IMR-90 (cell line): ENCODE data around the gene SH3BGRL. TPM values are rescaled to one million over a fixed set of nuclear protein-coding genes. Genes with fewer than 3 reads are reported as not detected.
A peak's percentile ranks its signal among the peaks of the same experiment; 100 is the strongest.

Source experiments
- ATAC-seq: fragments of 200-7000 bp; cut with Tn5 transposase; 2 replicates; pipeline ENCODE4 v1.9.1; 2020; ENCODE audit warnings: low read depth, mild to moderate bottlenecking, moderate library complexity
- BruUV-seq: library from RNA; stranded (reverse); fragments of 400-500 nt; replicated peaks from 2 replicates; lab custom pipeline; 2021; lab: Mats Ljungman, UMichigan
- CTCF ChIA-PET: fragments of 300-600 bp; formaldehyde crosslinking; extraction: SDS; loops from one replicate; lab custom pipeline; 2021; ENCODE audit warnings: antibody characterized with exemption; lab: Yijun Ruan, JAX
- POLR2A ChIA-PET: fragments of 300-600 bp; sonication (Branson Sonifier 250); formaldehyde crosslinking; loops from one replicate; lab custom pipeline; 2022; ENCODE audit warnings: antibody characterized with exemption; ENCODE audit not compliant: unreplicated experiment; lab: Charles Lee
- DNase-seq: peaks from one replicate; pipeline ENCODE4 v3.0.0; 2013
- H2AFZ ChIP-seq: replicated peaks from 2 replicates; pipeline ENCODE3; 2013; ENCODE audit warnings: low read length, mild to moderate bottlenecking; ENCODE audit not compliant: poor library complexity
- H2AK5ac ChIP-seq: 2 replicates; pipeline ENCODE4 v1.6.1; 2013; ENCODE audit warnings: low read depth, low read length, inconsistent platforms
- H2AK9ac ChIP-seq: replicated peaks from 2 replicates; pipeline ENCODE3; 2013; ENCODE audit warnings: mild to moderate bottlenecking, low read depth, low read length, moderate library complexity; ENCODE audit not compliant: poor library complexity
- H2BK120ac ChIP-seq: 2 replicates; pipeline ENCODE4 v1.6.1; 2013; ENCODE audit warnings: low read depth, low read length, inconsistent platforms
- H2BK15ac ChIP-seq: 3 replicates; pipeline ENCODE4 v1.6.1; 2013; ENCODE audit warnings: low read depth, low read length, inconsistent platforms
- H2BK20ac ChIP-seq: 2 replicates; pipeline ENCODE4 v1.6.1; 2013; ENCODE audit warnings: low read depth, mild to moderate bottlenecking, inconsistent platforms, low read length, moderate library complexity
- H2BK5ac ChIP-seq: 2 replicates; pipeline ENCODE4 v1.6.1; 2013; ENCODE audit warnings: mild to moderate bottlenecking, low read depth, low read length, inconsistent platforms; ENCODE audit not compliant: poor library complexity, severe bottlenecking
- H3K14ac ChIP-seq: replicated peaks from 2 replicates; pipeline ENCODE4 v1.6.1; 2013; ENCODE audit warnings: low read depth, low read length, inconsistent platforms
- H3K18ac ChIP-seq: 2 replicates; pipeline ENCODE4 v1.6.1; 2013; ENCODE audit warnings: low read depth, low read length, control low read depth
- H3K23ac ChIP-seq: 2 replicates; pipeline ENCODE4 v1.6.1; 2013; ENCODE audit warnings: low read depth, low read length, inconsistent platforms
- H3K27ac ChIP-seq: 2 replicates; pipeline ENCODE4 v1.5.1; 2013; ENCODE audit warnings: mild to moderate bottlenecking, control low read depth, low read length; ENCODE audit not compliant: insufficient read depth
- H3K27me3 ChIP-seq: 2 replicates; pipeline ENCODE4 v1.6.1; 2013; ENCODE audit warnings: low read length; ENCODE audit not compliant: control insufficient read depth, insufficient read depth
- H3K36me3 ChIP-seq: 2 replicates; pipeline ENCODE4 v1.6.1; 2013; ENCODE audit warnings: low read length, mixed read lengths; ENCODE audit not compliant: control insufficient read depth, insufficient read depth
- H3K4ac ChIP-seq: 2 replicates; pipeline ENCODE4 v1.6.1; 2013; ENCODE audit warnings: low read depth, low read length, inconsistent platforms
- H3K4me1 ChIP-seq: 2 replicates; pipeline ENCODE4 v1.6.1; 2013; ENCODE audit warnings: low read length, mixed read lengths; ENCODE audit not compliant: control insufficient read depth, insufficient read depth
- H3K4me2 ChIP-seq: 2 replicates; pipeline ENCODE4 v1.6.1; 2013; ENCODE audit warnings: low read depth, mild to moderate bottlenecking, control low read depth, low read length, moderate library complexity
- H3K4me3 ChIP-seq: 2 replicates; pipeline ENCODE4 v1.5.1; 2013; ENCODE audit warnings: low read depth, mild to moderate bottlenecking, control low read depth, low read length, moderate library complexity; ENCODE audit not compliant: insufficient read depth
- H3K56ac ChIP-seq: 2 replicates; pipeline ENCODE4 v1.6.1; 2013; ENCODE audit warnings: low read length, inconsistent platforms; ENCODE audit not compliant: insufficient read depth; ENCODE audit errors: extremely low read depth
- H3K79me1 ChIP-seq, 2 experiments: 2 replicates each; pipeline ENCODE4 v1.6.1; 2013; ENCODE audit warnings: low read length in 2 of 2, inconsistent platforms in 1 of 2, low read depth in 1 of 2
- H3K9ac ChIP-seq: 2 replicates; pipeline ENCODE4 v1.6.1; 2013; ENCODE audit warnings: low read depth, low read length, control low read depth
- H3K9me1 ChIP-seq: 2 replicates; pipeline ENCODE4 v1.6.1; 2013; ENCODE audit warnings: low read length, inconsistent platforms; ENCODE audit not compliant: insufficient read depth
- H3K9me3 ChIP-seq: 2 replicates; pipeline ENCODE4 v1.6.1; 2013; ENCODE audit warnings: low read length; ENCODE audit not compliant: control insufficient read depth, insufficient read depth
- H4K20me1 ChIP-seq: 2 replicates; pipeline ENCODE4 v1.6.1; 2013; ENCODE audit warnings: low read length, inconsistent platforms; ENCODE audit not compliant: insufficient read depth
- H4K5ac ChIP-seq: 2 replicates; pipeline ENCODE4 v1.6.1; 2013; ENCODE audit warnings: mild to moderate bottlenecking, low read depth, low read length, control low read depth
- H4K8ac ChIP-seq, 2 experiments: 2 replicates each; pipeline ENCODE4 v1.6.1; 2013; ENCODE audit warnings: low read depth in 2 of 2, low read length in 2 of 2, control low read depth in 1 of 2, inconsistent platforms in 1 of 2
- H4K91ac ChIP-seq: 2 replicates; pipeline ENCODE4 v1.6.1; 2013; ENCODE audit warnings: low read depth, low read length, inconsistent platforms; ENCODE audit not compliant: insufficient read depth
- BHLHE40 ChIP-seq: fragments of 150-350 bp; IDR thresholded peaks from 2 replicates; pipeline ENCODE4 v1.6.1; 2016; ENCODE audit warnings: mild to moderate bottlenecking, low read depth, low read length
- WGBS, 2 experiments: methylation state at CpG; one replicate each; pipeline versions ENCODE4 v1.1.5 to v1.1.7; 2013; ENCODE audit warnings: missing lambda C conversion rate in 2 of 2; ENCODE audit not compliant: insufficient read length in 1 of 2; ENCODE audit errors: extremely low coverage in 2 of 2; 5-methylcytosine and 5-hydroxymethylcytosine counted together
- dilution Hi-C: fragments of 300-500 bp; cut with HindIII; formaldehyde crosslinking; loops from one replicate; pipeline ENCODE4 v1.14.3; 2018; ENCODE audit warnings: low sequenced_read_pairs; ENCODE audit not compliant: unreplicated experiment
- in situ Hi-C: fragments of 300-500 bp; cut with MboI; formaldehyde crosslinking; loops from 3 replicates; pipeline ENCODE4 v1.14.3; 2019; ENCODE audit warnings: low sequenced_read_pairs, inconsistent platforms, mixed read lengths
- intact Hi-C: fragments of 100-400 bp; cut with micrococcal nuclease; formaldehyde crosslinking; loops from 2 replicates; pipeline ENCODE4 v1.10.0; 2022
- polyA plus RNA-seq, 3 experiments: library from polyadenylated mRNA; depleted of rRNA; stranded (reverse); fragments of >200 nt; gene quantifications; 2 replicates each; pipeline ENCODE4 v1.2.3, GENCODE V29; 2012; ENCODE audit warnings: low replicate concordance in 1 of 3
- total RNA-seq: library from RNA; depleted of rRNA; stranded (reverse); fragments of >200 nt; gene quantifications from 2 replicates; pipeline ENCODE4 v1.2.3, GENCODE V29; 2012
- TF ChIP-seq, protein P1 (sequence below): fragments of 150-350 bp; IDR thresholded peaks from 2 replicates; pipeline ENCODE4 v1.6.1; 2016; ENCODE audit warnings: low read depth, mild to moderate bottlenecking, low read length, moderate library complexity, borderline replicate concordance

SH3BGRL gene
- total and polyA plus RNA-seq, 2 of the 4 experiments (the other 2 are of a cell fraction), result 50.7 to 110 TPM

DNA sequence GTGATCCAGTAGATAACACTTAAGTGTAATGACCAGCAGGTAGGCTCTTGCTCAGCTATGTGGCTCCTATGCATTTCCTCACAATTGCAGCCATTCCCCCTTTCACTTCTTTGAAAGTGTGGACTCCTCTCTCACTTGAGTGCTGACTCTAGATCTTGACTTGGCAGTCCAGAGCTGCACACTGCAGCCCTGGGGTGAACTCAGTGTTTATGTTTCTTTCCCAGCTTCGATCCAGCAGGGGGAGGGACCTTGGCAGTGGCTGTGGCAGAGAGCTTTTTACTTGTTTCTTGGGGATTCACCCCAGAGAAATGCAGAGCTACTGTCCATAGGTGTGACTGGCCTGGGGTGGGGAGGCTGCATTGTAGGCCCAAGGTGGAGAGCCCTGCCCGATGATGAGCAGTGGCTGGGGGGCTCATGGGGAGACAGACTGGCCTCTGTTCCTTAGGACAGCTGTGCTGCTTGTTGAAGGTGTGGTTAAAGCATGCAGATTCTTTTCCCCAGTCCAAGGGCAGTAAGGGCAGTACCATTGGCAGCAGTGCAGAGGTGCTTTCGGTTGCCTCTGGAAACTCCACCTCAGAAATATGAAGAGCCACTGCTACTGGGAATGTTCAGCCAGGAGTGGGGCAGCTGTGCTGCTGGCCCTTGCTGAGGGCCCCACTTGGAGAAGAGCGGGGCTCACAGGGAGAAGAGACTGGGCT, 134.7 kb downstream of the SH3BGRL start:
- H2BK5ac ChIP-seq, result no peak overlapping the region
- peak overlapping the region; percentile 27; the same call in 1 of the 2 replicates for H3K27ac ChIP-seq
- H2AK5ac ChIP-seq, result no peak overlapping the region
- no peaks in the 10 kb centered on the region for H3K36me3 ChIP-seq
- no peak overlapping the region for H4K5ac ChIP-seq
- H4K8ac ChIP-seq, result no peak overlapping the region
- TF ChIP-seq BHLHE40, result no peak
- TF ChIP-seq, protein P1, sequence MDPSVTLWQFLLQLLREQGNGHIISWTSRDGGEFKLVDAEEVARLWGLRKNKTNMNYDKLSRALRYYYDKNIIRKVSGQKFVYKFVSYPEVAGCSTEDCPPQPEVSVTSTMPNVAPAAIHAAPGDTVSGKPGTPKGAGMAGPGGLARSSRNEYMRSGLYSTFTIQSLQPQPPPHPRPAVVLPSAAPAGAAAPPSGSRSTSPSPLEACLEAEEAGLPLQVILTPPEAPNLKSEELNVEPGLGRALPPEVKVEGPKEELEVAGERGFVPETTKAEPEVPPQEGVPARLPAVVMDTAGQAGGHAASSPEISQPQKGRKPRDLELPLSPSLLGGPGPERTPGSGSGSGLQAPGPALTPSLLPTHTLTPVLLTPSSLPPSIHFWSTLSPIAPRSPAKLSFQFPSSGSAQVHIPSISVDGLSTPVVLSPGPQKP, result no peak
- intact Hi-C loops, result no loop called here
- H3K4me3 ChIP-seq, result no peak overlapping the region
- H3K9ac ChIP-seq, result no peak overlapping the region
- ATAC-seq, result peak; percentile 91
- no peaks in the 10 kb centered on the region; the same call in 1 of the 2 replicates for H3K9me1 ChIP-seq
- no peak overlapping the region for H3K4ac ChIP-seq
- H3K18ac ChIP-seq, result no peak overlapping the region
- no peak overlapping the region for H2BK15ac ChIP-seq
- no peak overlapping the region for H3K56ac ChIP-seq
- H3K27me3 ChIP-seq, result no peaks in the 10 kb centered on the region
- no peaks in the 10 kb centered on the region for H3K9me3 ChIP-seq
- DNase-seq, result peak; percentile 55
- H2AK9ac ChIP-seq, result peak overlapping the region; percentile 48
- no peaks in the 10 kb centered on the region for H4K20me1 ChIP-seq
- ChIA-PET CTCF (interaction anchor here (1.2 kb wide), 1 partner anchor 18 kb away, joined by 3 read pairs; no protein-coding TSS in a partner anchor), POLR2A (no interaction called here)
- 29% methylated on average over 2 of the region's 4 CpGs; no CpG with 5 or more reads in 1 of the 2 experiments for WGBS, 2 experiments
- peaks cover 6% of the 10 kb centered on the region for H3K4me1 ChIP-seq
- no TSS peak for BruUV-seq
- no peak overlapping the region for H4K91ac ChIP-seq
- H3K14ac ChIP-seq, result no peak overlapping the region
- H2AFZ ChIP-seq, result peak overlapping the region; percentile 56
- H3K79me1 ChIP-seq, result no peaks in the 10 kb centered on the region
- no peak overlapping the region for H3K23ac ChIP-seq
- H2BK120ac ChIP-seq, result no peak overlapping the region
- in situ Hi-C loops, result no loop called here
- dilution Hi-C loops, result no loop called here
- peak overlapping the region; percentile 54 for H3K4me2 ChIP-seq
- H2BK20ac ChIP-seq, result no peak overlapping the region
